ENCODE data around the gene CRYBG3.

The CRYBG3 gene

GRCh38 chr3:97952872-97953271 is 131.1 kb downstream of the CRYBG3 start:
- DNase-seq (ENCODE audit: low read depth) = no peak
- TF ChIP-seq CTCF (IDR thresholded peaks at IDR 0.05; ENCODE audit: insufficient read depth, low read depth, low read length, missing control alignments) = no peak
- H3K4me3 ChIP-seq (ENCODE audit: low read depth, low read length) = no peak overlapping the region

- no peak overlapping the region for H3K4me3 ChIP-seq (ENCODE audit: low read depth, low read length)
- DNase-seq (ENCODE audit: low read depth) = no peak
- TF ChIP-seq CTCF (IDR thresholded peaks at IDR 0.05; ENCODE audit: insufficient read depth, low read depth, low read length, missing control alignments) = no peak
These were observed 132.5 kb downstream of the CRYBG3 start for GRCh38 chr3:97954228-97954827.

- TF ChIP-seq CTCF (IDR thresholded peaks at IDR 0.05; ENCODE audit: insufficient read depth, low read depth, low read length, missing control alignments) = no peak
- DNase-seq (ENCODE audit: low read depth) = no peak
- no peak overlapping the region for H3K4me3 ChIP-seq (ENCODE audit: low read depth, low read length)
These were observed 134.2 kb downstream of the CRYBG3 start for GRCh38 chr3:97956051-97956450.

- no peak for DNase-seq (ENCODE audit: low read depth)
- no peak overlapping the region for H3K4me3 ChIP-seq (ENCODE audit: low read depth, low read length)
- TF ChIP-seq CTCF (IDR thresholded peaks at IDR 0.05; ENCODE audit: insufficient read depth, low read depth, low read length, missing control alignments) = no peak
These were observed 136.0 kb downstream of the CRYBG3 start for GRCh38 chr3:97957617-97958311.

DNA sequence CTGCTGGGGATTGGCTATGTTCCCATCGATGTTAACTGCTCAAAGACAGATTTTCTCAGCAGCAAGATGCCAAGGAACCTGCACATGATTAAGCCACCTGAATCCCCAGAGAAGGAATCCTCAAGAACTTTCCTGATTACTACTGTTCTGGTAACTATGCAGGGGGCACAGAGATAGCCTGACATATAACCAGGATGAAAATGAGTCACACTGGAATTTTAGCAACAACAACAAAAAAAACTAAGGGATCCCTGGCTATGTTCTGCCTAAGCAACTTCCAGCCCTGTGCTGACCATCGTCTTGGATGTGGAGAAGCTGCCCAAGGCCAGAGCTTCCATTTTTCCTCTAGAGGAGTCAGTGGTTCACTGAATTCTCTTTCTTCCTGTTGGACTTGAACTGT is 136.6 kb downstream of the CRYBG3 start:
- no peak for DNase-seq (ENCODE audit: low read depth)
- no peak for TF ChIP-seq CTCF (IDR thresholded peaks at IDR 0.05; ENCODE audit: insufficient read depth, low read depth, low read length, missing control alignments)
- no peak overlapping the region for H3K4me3 ChIP-seq (ENCODE audit: low read depth, low read length)

GRCh38 chr3:97958796-97959195 is 137.0 kb downstream of the CRYBG3 start:
- H3K4me3 ChIP-seq (ENCODE audit: low read depth, low read length) = no peak overlapping the region
- TF ChIP-seq CTCF (IDR thresholded peaks at IDR 0.05; ENCODE audit: insufficient read depth, low read depth, low read length, missing control alignments) = no peak
- no peak for DNase-seq (ENCODE audit: low read depth)

DNA sequence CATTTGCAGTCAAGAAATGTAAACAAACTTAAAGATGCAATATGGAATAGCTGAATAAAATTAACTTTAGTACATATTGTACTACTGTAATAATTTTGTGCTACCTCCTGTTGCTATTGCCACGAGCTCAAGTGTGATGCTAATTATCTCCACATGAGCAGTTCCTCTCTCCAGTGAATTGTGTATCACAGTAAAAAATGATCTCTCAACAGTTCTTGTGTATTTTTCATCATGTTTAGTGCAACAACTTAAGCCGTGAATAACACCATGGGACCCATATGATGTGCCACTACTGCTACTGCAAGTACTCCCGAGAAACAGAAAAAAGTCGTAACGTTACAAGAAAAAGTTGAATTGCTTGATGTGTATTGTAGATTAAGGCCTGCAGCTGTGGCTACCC is 138.1 kb downstream of the CRYBG3 start:
- no peak overlapping the region for H3K4me3 ChIP-seq (ENCODE audit: low read depth, low read length)
- TF ChIP-seq CTCF (IDR thresholded peaks at IDR 0.05; ENCODE audit: insufficient read depth, low read depth, low read length, missing control alignments) = no peak
- DNase-seq (ENCODE audit: low read depth) = no peak
